Hepatocyte (in vitro differentiated cells): Measurements from ENCODE around the gene PKD1L1.

Source experiments
- CTCF ChIP-seq: fragments of 200-600 bp; sonication (generic); IDR thresholded peaks from 2 replicates; pipeline ENCODE4 v1.5.1; 2016; ENCODE audit warnings: antibody characterized with exemption, mild to moderate bottlenecking; ENCODE audit not compliant: poor library complexity
- EZH2 ChIP-seq: fragments of 200-600 bp; sonication (generic); IDR thresholded peaks from 2 replicates; pipeline ENCODE4 v1.6.1; 2016; ENCODE audit warnings: antibody characterized with exemption, mild to moderate bottlenecking, borderline replicate concordance
- EZH2phosphoT487 ChIP-seq: fragments of 200-600 bp; sonication (generic); IDR thresholded peaks from one replicate; pipeline ENCODE4 v1.6.1; 2018; ENCODE audit warnings: antibody characterized with exemption, mild to moderate bottlenecking, low read depth, moderate library complexity; ENCODE audit not compliant: unreplicated experiment, severe bottlenecking

DNA sequence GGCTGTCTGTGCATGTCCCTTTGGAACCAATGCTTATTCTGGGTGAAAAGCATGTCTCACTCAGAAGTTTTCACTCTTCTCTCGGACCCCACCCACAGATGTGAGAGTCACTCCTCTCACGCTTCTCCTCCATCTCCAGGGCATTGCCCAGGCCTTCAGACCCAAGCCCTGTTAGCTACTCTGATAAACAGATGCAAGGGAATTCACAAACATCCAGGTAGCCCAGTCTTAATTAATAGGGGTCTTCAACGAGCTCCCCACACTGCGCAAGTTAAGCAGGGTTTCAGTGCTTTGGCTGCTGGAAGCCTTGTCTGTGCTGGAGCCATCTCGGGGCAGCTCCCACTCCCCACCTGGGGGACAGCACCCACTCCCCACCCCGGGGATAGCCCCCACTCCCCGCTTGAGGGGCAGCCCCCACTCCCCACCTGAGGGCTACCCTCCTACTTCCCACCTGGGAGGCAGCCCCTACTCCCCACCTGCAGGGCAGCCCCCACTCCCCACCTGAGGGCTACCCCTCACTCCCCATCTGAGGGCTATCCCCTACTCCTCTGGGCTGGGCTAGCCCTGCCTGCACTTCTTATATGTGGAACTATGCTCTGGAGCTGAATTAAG, 8.7 kb downstream of the PKD1L1 start:
- TF ChIP-seq CTCF (no peak), EZH2 (no peak), EZH2phosphoT487 (no peak)
